GM20431 (cell line): Measurements from ENCODE around the gene WASL.

Source experiments
- in situ Hi-C: fragments of 300-500 bp; cut with MseI, MboI; formaldehyde crosslinking; loops from one replicate; pipeline ENCODE4 v1.15.0; 2020; ENCODE audit warnings: low sequenced_read_pairs; ENCODE audit not compliant: unreplicated experiment

Gene WASL

GRCh38 chr7:123666492-123666891 lies 82.3 kb downstream of the WASL start:
- in situ Hi-C loops, result no loop called here

- in situ Hi-C loops, result no loop called here
These were observed 82.9 kb downstream of the WASL start for GRCh38 chr7:123665896-123666295.

- in situ Hi-C loops, result no loop called here
These were observed 83.6 kb downstream of the WASL start for GRCh38 chr7:123665157-123665556.

- in situ Hi-C loops, result no loop called here
These were observed 85.6 kb downstream of the WASL start for GRCh38 chr7:123663200-123663599.

- in situ Hi-C loops, result no loop called here
These were observed 86.0 kb downstream of the WASL start for GRCh38 chr7:123662755-123663154.

- in situ Hi-C loops, result no loop called here
These were observed 86.5 kb downstream of the WASL start for GRCh38 chr7:123662293-123662692.

GRCh38 chr7:123661765-123662164 lies 87.0 kb downstream of the WASL start:
- in situ Hi-C loops, result no loop called here

- in situ Hi-C loops, result no loop called here
These were observed 88.1 kb downstream of the WASL start for GRCh38 chr7:123660514-123661354.

- in situ Hi-C loops, result no loop called here
These were observed 90.8 kb downstream of the WASL start for GRCh38 chr7:123658023-123658422.

- in situ Hi-C loops, result no loop called here
These were observed 91.5 kb downstream of the WASL start for GRCh38 chr7:123657304-123657685.

GRCh38 chr7:123656544-123657303 lies 92.1 kb downstream of the WASL start:
- in situ Hi-C loops, result no loop called here

- in situ Hi-C loops, result no loop called here
These were observed 93.2 kb downstream of the WASL start, which contains the start of gene LMOD2 for GRCh38 chr7:123655614-123656013. LMOD2 (plus strand) TSS chr7:123655866; CDS start chr7:123655964, 98 bp downstream.

GRCh38 chr7:123653162-123653561 lies 95.6 kb downstream of the WASL start:
- in situ Hi-C loops, result no loop called here

GRCh38 chr7:123652406-123652805 lies 96.4 kb downstream of the WASL start:
- in situ Hi-C loops, result no loop called here

GRCh38 chr7:123650595-123650994 lies 98.2 kb downstream of the WASL start:
- in situ Hi-C loops, result no loop called here

- in situ Hi-C loops, result no loop called here
These were observed 98.8 kb downstream of the WASL start for GRCh38 chr7:123649964-123650363.

GRCh38 chr7:123647106-123647730 lies 101.6 kb downstream of the WASL start:
- in situ Hi-C loops, result no loop called here

- in situ Hi-C loops, result no loop called here
These were observed 103.3 kb downstream of the WASL start for GRCh38 chr7:123645516-123645915.

GRCh38 chr7:123643495-123644441 lies 105.0 kb downstream of the WASL start:
- in situ Hi-C loops, result no loop called here

- in situ Hi-C loops, result no loop called here
These were observed 106.9 kb downstream of the WASL start for GRCh38 chr7:123641901-123642300.
